Ovary (tissue), 3 donors: ENCODE results near the gene ANKS1B.

ENCODE experiments used
- EP300 ChIP-seq: sonication (generic); formaldehyde crosslinking; IDR thresholded peaks from one replicate; pipeline ENCODE4 v1.6.1; 2017; ENCODE audit warnings: antibody characterized with exemption
- POLR2A ChIP-seq: fragments of 450-650 bp; IDR thresholded peaks from one replicate; pipeline ENCODE4 v1.6.1; 2017; ENCODE audit warnings: antibody characterized with exemption, mild to moderate bottlenecking, moderate library complexity
- TF ChIP-seq, protein P1 (sequence below), 3 donors: fragments of 450-650 bp in 2 of 3; fragments of 200-600 bp in 1 of 3; IDR thresholded peaks; one replicate each; pipeline versions ENCODE4 v1.5.1 to v1.8.0; 2016 to 2022; ENCODE audit warnings: antibody characterized with exemption in 3 of 3, mild to moderate bottlenecking in 1 of 3
- donor health status: DM: no; HTN: no; CAD: no.

DNA sequence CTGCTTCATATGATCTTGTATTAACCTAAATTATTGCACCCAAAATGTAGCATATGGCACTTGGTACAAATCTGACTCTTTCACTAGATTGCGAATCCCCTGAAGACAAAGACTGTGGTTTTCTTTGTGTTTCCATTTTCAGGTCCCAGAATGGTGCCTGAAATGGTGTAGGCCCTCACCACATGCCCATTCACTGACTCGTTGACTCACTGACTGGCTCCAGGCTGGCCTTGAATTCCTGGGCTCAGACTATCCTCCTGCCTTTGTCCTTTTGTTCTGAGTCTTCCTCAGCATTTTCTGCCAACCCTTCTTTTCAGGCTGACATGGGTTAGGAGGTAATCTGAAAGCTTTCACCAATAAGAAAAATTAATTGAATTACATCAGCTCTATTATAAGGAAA, 705.8 kb downstream of the ANKS1B start:
- TF ChIP-seq, protein P1, sequence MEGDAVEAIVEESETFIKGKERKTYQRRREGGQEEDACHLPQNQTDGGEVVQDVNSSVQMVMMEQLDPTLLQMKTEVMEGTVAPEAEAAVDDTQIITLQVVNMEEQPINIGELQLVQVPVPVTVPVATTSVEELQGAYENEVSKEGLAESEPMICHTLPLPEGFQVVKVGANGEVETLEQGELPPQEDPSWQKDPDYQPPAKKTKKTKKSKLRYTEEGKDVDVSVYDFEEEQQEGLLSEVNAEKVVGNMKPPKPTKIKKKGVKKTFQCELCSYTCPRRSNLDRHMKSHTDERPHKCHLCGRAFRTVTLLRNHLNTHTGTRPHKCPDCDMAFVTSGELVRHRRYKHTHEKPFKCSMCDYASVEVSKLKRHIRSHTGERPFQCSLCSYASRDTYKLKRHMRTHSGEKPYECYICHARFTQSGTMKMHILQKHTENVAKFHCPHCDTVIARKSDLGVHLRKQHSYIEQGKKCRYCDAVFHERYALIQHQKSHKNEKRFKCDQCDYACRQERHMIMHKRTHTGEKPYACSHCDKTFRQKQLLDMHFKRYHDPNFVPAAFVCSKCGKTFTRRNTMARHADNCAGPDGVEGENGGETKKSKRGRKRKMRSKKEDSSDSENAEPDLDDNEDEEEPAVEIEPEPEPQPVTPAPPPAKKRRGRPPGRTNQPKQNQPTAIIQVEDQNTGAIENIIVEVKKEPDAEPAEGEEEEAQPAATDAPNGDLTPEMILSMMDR (IDR thresholded peaks at IDR 0.05), result no peak
- TF ChIP-seq POLR2A (no peak), EP300 (no peak)
